GM23248 (cell line): ENCODE measurements around the gene MRM2.

ENCODE experiments used
- EZH2 ChIP-seq: fragments of 200-600 bp; sonication (generic); IDR thresholded peaks from 2 replicates; pipeline ENCODE4 v1.6.1; 2018; ENCODE audit warnings: antibody characterized with exemption, mild to moderate bottlenecking; ENCODE audit not compliant: insufficient read depth, poor library complexity, severe bottlenecking
- EZH2phosphoT487 ChIP-seq: fragments of 200-600 bp; sonication (generic); IDR thresholded peaks from 2 replicates; pipeline ENCODE4 v1.6.1; 2018; ENCODE audit warnings: antibody characterized with exemption, moderate library complexity, mild to moderate bottlenecking, low read depth; ENCODE audit not compliant: insufficient read depth

- TF ChIP-seq EZH2phosphoT487 (no peak), EZH2 (no peak)
These were observed 22.2 kb upstream of the MRM2 start for GRCh38 chr7:2264158-2264557.
